Activated T-cell treated with anti-CD3 and anti-CD28 coated beads, Interleukin-2, amount 50 U/mL, for 24 hours (primary cell): Measurements from ENCODE around the gene VEZF1.
"Not testable (repeated sequence)": the region's sequence is repeated elsewhere in the genome, so short reads cannot be mapped to it uniquely, and the experiment has no call there.

Source experiments
- DNase-seq: peaks from one replicate; pipeline ENCODE4 v3.0.0-alpha.2; 2020
- H3K27ac Mint-ChIP-seq: 2 replicates; pipeline ENCODE4 v1.8.0; 2020; ENCODE audit warnings: mild to moderate bottlenecking, mixed read lengths
- H3K27me3 Mint-ChIP-seq: 2 replicates; pipeline ENCODE4 v1.8.0; 2020; ENCODE audit warnings: mixed read lengths
- H3K36me3 Mint-ChIP-seq: 2 replicates; pipeline ENCODE4 v1.8.0; 2020; ENCODE audit warnings: low read depth, mixed read lengths
- H3K4me1 Mint-ChIP-seq: 2 replicates; pipeline ENCODE4 v1.8.0; 2020; ENCODE audit warnings: low read depth, mixed read lengths
- H3K4me3 Mint-ChIP-seq: 2 replicates; pipeline ENCODE4 v1.8.0; 2020; ENCODE audit warnings: mild to moderate bottlenecking, moderate library complexity, mixed read lengths
- H3K9me3 Mint-ChIP-seq: 2 replicates; pipeline ENCODE4 v1.8.0; 2020; ENCODE audit warnings: mixed read lengths

Gene VEZF1

DNA sequence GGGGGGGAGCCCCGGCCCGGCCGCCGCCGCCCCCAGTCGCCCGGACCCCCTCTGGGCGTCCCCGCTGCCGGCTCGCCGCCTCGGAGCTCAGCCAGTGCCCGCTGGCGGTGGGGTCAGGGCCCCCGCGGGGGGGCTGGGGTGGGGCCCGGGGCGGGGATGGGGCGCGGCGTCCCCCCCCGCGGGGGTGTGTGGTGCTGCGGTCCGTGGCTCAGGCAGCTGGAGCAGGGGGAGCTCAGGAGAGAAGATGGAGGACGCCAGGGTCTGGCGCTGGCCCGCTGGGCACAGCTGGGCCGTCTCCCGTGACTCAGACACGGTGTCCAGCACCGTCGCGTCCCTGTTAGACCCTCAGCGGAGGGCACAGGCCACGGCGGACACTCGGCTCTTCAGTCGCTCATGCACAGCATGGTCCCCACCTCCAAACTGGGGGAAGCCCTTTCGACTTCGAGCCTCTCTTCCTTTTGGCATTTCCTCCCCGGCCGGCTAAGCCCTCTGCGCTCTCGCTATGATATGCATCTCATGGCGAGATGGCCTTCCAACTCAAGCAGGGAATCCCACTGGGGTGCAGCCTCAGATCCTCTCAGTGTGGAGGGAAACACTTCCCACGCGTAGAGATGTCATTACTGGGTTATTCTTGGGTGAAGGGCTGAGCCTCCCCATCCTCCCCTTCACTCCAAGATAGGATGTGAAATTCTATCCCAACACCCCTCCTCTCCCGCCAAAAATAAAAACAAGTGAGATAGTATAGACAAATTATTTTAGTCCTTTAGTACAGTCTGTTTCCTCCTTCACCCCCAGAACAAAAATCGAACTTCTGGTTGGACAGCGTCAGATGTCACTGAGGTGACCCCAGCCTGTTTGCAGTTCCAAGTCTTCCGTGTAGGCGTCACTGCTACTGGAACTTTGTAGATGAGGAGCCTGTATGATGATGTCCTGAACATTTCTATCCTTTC lies 522 bp upstream of the VEZF1 start:
- peak overlapping the region; percentile 85 for H3K4me3 Mint-ChIP-seq
- peaks cover 65% of the 10 kb centered on the region for H3K4me1 Mint-ChIP-seq
- no peaks in the 10 kb centered on the region for H3K27me3 Mint-ChIP-seq
- DNase-seq: no peak
- no peaks in the 10 kb centered on the region for H3K9me3 Mint-ChIP-seq
- H3K36me3 Mint-ChIP-seq: peaks cover 43% of the 10 kb centered on the region
- H3K27ac Mint-ChIP-seq: peak overlapping the region; percentile 95

DNA sequence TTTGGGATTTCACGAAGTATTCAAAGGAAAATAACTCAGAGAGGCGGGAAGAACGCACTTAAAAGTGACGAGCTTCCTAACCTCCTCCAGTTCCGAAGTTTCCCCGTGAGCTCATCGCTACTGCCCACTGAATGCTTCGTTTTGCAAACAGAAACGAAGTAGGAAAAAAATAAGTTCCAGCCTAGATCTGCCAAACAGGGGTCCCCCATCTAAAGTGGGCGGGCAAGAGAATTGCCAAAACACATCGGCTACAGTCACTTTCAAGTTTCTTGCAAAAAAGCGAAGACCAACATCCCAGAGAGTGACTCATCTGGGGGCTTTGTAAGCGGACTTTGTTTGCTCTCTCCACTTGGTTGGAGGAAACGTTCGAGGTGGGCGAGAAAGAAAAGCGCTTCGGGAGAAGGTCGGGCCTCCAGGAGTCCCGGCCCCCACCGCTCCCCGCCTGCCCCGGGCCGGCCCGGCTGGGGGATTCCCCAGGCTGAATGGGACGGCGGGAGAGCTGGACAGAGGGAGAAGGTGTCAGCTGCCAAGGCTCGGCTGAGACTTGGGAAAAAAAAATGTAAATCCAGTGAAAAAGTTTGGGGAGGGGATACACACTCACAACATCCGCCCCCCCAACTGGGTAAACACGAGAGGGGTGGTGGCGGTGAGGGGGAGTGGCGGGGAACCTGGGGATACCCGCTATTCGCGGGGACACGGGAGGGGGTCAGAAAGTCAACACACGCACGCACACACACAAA lies 1.0 kb downstream of the VEZF1 start:
- no peak for DNase-seq
- no peaks in the 10 kb centered on the region for H3K27me3 Mint-ChIP-seq
- H3K27ac Mint-ChIP-seq: peak overlapping the region; percentile 94
- peak overlapping the region; percentile 85 for H3K4me3 Mint-ChIP-seq
- peaks cover 73% of the 10 kb centered on the region for H3K4me1 Mint-ChIP-seq
- peaks cover 57% of the 10 kb centered on the region for H3K36me3 Mint-ChIP-seq
- H3K9me3 Mint-ChIP-seq: no peaks in the 10 kb centered on the region

DNA sequence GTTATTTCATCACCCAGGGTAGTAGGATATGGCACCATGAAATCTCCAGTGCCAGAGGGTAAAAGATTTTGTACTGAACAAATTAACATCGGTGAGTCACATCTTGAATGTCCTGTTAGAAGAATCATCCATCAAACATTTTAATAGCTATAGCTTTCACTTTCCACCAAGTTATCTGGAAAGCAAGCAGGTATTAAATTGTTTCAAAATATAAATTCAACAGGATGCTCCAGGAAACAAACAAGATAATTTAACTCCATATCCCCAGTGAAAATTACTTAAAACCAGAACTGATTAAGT lies 2.4 kb downstream of the VEZF1 start:
- H3K9me3 Mint-ChIP-seq: no peaks in the 10 kb centered on the region
- peaks cover 78% of the 10 kb centered on the region for H3K4me1 Mint-ChIP-seq
- H3K27ac Mint-ChIP-seq: no peak overlapping the region
- H3K27me3 Mint-ChIP-seq: no peaks in the 10 kb centered on the region
- peaks cover 69% of the 10 kb centered on the region for H3K36me3 Mint-ChIP-seq
- DNase-seq: no peak
- H3K4me3 Mint-ChIP-seq: peak overlapping the region; percentile 44

DNA sequence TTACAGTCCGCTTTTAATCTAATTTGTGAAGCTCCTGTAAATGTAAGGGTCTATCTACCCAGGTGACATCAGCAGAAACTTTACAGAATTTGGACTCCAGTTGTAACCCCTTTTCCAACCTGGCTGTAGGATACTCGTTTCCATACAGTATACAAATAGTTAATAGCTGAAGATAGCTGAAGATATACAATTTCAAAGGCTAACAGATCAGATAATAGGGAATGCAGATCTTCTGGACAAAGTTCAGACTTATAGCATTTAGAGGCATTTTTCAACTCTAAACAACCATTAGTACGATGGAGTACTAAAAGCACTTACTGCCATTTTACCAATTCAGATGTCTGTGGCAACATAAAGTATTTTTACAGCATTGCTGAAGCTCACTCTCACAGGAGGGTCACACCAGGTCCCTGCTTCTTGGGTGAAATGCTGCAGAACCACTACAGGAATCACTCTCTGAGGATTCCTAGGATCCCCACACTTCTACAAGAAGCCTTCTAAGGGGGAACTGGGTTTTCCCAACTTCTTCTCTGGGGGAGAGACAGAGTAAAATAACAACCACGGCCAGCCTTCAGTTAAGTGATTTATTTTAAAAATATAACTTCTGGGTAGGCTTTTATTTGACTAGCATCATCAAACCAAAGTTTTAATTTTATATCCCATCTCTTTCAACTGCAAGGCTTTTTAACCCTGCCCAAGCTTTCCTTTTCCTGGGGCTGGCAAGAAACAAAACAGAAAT lies 2.9 kb downstream of the VEZF1 start:
- H3K9me3 Mint-ChIP-seq: no peaks in the 10 kb centered on the region
- H3K27me3 Mint-ChIP-seq: no peaks in the 10 kb centered on the region
- H3K36me3 Mint-ChIP-seq: peaks cover 72% of the 10 kb centered on the region
- H3K4me3 Mint-ChIP-seq: peak overlapping the region; percentile 44
- peak overlapping the region; percentile 52 for H3K27ac Mint-ChIP-seq
- DNase-seq: no peak
- peaks cover 79% of the 10 kb centered on the region for H3K4me1 Mint-ChIP-seq

DNA sequence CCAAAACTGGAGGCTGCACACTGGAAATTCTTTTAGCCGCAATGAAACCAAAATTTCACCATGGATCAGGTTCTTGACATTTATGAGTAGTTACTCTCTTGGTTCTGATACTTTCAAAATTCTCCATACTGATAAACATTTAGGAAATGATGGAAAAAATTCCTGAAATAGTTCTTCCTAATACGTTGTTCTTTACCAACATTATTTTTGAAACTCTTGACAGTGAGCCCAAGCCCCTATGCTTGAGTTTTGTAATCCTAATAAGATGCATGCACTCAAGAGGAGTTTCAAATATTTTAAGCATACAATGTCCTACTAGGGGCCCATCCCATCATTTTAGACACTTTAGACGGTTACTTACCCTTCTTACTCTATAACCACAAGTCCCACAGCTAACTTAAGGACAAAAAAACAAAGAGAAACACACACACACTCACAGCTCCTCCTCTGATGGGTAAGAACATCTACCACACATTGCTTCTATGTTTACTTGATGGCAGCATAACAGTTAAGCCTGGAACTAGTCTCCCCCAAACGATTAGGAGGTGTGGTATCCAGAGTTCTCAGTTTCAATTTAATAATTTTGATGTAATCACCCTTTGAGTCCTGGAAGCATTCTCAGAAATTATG lies 3.7 kb downstream of the VEZF1 start:
- peaks cover 74% of the 10 kb centered on the region for H3K4me1 Mint-ChIP-seq
- peaks cover 78% of the 10 kb centered on the region for H3K36me3 Mint-ChIP-seq
- H3K4me3 Mint-ChIP-seq: no peak overlapping the region
- no peaks in the 10 kb centered on the region for H3K27me3 Mint-ChIP-seq
- H3K9me3 Mint-ChIP-seq: no peaks in the 10 kb centered on the region
- H3K27ac Mint-ChIP-seq: peak overlapping the region; percentile 74
- DNase-seq: no peak

DNA sequence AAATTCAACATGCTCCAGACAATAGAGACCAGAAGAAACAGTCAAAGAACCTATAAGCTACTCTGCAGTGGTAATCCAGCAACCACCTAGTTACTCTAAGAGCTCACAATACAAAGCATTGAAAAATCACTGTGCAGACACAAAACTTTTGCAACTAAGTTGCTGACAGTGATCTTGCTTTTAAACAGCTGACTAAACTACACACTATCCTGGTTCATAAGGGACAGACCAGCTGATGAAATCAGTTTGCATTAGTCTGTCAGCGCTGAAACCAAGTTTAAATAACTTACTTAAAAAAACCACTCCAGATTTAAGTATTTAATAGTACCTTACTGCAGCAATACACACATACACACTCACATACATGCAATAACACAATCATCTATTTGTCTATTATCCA lies 4.6 kb downstream of the VEZF1 start:
- DNase-seq: no peak
- Mint-ChIP-seq H3K4me3 (no peak overlapping the region), H3K27me3 (no peaks in the 10 kb centered on the region), H3K36me3 (peaks cover 78% of the 10 kb centered on the region), H3K9me3 (no peaks in the 10 kb centered on the region), H3K27ac (no peak overlapping the region), H3K4me1 (peaks cover 68% of the 10 kb centered on the region)

DNA sequence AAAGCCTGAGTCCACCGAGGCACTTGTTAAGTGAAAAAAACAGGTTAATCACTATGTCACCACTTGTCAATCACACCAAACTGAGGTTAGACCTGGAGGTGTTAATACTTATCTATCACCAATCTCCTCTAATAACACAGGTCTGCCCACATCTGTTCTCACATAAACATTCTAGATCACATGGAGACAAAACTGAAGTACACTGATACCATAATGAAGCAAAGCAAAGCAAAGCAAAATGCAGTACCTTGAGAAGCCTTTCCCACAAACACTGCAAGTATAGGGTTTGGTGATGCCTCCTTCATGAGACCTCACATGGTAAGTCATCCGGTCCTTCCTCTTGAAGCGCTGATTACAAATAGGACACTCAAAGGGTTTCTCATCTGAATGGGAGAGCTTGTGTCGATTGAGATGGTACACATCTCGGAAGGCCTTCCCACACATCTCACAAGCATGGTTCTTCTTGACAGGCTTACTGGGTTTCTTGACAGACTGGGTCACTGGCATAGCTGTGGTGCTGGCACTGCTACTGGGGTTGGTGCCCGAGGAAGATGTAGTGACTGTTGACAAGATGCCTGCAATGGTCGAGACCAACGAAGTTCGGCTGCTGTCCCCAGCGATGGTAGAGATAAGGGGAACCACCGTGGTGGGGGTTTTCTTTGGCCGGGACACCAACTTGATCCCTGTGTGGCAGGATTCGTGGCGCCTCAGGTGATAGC lies 5.4 kb downstream of the VEZF1 start:
- Mint-ChIP-seq H3K36me3 (peaks cover 84% of the 10 kb centered on the region), H3K4me1 (peaks cover 67% of the 10 kb centered on the region), H3K4me3 (no peak overlapping the region), H3K9me3 (no peaks in the 10 kb centered on the region), H3K27ac (peak overlapping the region; percentile 4), H3K27me3 (no peaks in the 10 kb centered on the region)
- DNase-seq: no peak

DNA sequence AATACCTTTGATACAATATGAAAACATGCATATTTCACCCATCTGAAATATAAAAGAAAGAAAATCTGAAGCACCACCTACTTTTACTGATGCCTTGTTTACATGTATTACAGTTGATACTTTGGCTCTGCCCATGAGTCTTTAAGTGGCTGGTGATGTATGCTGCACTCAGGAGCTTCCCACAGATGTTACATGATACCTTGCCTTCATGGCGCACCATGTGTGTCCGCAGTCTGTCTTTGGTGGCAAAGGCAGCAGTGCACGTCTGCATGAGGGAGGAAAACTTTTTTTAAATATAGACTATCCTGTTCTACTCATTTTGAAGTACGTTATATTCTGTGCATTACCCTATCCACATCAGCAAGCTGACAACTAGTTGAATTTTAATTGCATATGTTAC lies 7.5 kb downstream of the VEZF1 start:
- Mint-ChIP-seq H3K4me1 (peaks cover 54% of the 10 kb centered on the region), H3K27me3 (no peaks in the 10 kb centered on the region), H3K9me3 (no peaks in the 10 kb centered on the region), H3K27ac (no peak overlapping the region), H3K36me3 (peaks cover 96% of the 10 kb centered on the region), H3K4me3 (no peak overlapping the region)
- no peak for DNase-seq

DNA sequence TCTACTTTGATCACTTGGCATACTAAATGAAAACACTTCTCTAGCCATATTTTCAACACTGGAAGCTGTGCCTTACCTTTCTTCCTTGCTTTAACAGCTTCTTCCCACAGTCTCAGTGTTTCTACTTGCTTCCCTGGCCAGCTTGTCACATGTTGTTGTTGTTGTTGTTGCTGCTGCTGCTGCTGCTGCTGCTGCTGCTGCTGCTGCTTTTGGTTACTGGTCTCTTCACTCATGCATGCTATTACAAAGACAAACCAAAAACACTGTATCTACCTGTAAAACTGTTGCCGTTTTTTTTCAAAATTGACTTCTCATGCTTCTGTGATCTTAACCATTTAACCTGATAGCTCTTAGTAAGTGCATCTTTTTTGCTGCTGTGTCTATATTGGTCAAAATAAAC lies 9.0 kb downstream of the VEZF1 start:
- DNase-seq: no peak
- H3K4me1 Mint-ChIP-seq: peaks cover 39% of the 10 kb centered on the region
- H3K36me3 Mint-ChIP-seq: peaks cover 96% of the 10 kb centered on the region
- H3K27ac Mint-ChIP-seq: peak overlapping the region; percentile 4
- no peaks in the 10 kb centered on the region for H3K9me3 Mint-ChIP-seq
- H3K27me3 Mint-ChIP-seq: no peaks in the 10 kb centered on the region
- H3K4me3 Mint-ChIP-seq: no peak overlapping the region

DNA sequence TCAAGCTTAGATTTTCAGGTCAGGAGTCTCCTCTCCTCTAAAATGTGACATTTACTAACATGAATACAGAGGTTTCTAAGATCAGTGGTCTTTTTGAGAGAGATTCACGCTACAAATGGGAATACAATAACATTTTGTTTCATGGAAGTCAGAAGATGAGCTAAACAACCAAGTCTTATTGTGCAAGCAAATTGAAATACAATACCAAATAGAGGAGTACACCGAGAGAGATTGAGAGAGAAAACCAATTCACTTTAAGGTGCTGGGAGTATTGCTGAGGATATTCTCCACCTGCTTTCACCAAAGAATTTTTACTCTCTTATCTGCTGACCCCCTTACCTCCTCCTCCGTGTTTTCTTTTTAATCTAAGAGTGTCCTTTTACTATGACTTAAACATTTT lies 11.5 kb downstream of the VEZF1 start:
- Mint-ChIP-seq H3K4me3 (no peak overlapping the region), H3K36me3 (peaks cover 88% of the 10 kb centered on the region), H3K9me3 (no peaks in the 10 kb centered on the region), H3K27ac (no peak overlapping the region), H3K4me1 (peaks cover 15% of the 10 kb centered on the region), H3K27me3 (no peaks in the 10 kb centered on the region)
- no peak for DNase-seq

DNA sequence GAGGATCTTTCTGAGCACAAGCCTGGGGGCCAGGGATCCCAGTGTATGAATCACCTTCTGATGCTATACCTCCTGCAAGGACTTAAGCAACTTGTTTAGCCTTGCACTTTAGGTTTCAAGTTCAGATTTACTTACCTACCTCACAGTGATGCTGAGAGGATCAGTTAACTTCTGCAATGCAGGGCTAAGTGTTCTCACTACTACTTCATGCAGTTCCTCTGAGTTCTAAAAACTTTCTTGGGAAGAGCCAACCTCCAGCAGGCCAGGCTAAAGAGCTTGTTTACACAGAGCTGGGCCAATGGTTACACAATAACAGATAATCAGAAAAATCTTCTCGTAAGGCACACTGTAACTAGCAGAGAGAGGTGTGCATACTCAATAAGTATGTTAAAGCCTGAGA lies 13.0 kb downstream of the VEZF1 start:
- no peaks in the 10 kb centered on the region for H3K27me3 Mint-ChIP-seq
- H3K27ac Mint-ChIP-seq: no peak overlapping the region
- no peak overlapping the region for H3K4me3 Mint-ChIP-seq
- H3K36me3 Mint-ChIP-seq: peaks cover 73% of the 10 kb centered on the region
- no peaks in the 10 kb centered on the region for H3K9me3 Mint-ChIP-seq
- peaks cover 3% of the 10 kb centered on the region for H3K4me1 Mint-ChIP-seq
- no peak for DNase-seq

DNA sequence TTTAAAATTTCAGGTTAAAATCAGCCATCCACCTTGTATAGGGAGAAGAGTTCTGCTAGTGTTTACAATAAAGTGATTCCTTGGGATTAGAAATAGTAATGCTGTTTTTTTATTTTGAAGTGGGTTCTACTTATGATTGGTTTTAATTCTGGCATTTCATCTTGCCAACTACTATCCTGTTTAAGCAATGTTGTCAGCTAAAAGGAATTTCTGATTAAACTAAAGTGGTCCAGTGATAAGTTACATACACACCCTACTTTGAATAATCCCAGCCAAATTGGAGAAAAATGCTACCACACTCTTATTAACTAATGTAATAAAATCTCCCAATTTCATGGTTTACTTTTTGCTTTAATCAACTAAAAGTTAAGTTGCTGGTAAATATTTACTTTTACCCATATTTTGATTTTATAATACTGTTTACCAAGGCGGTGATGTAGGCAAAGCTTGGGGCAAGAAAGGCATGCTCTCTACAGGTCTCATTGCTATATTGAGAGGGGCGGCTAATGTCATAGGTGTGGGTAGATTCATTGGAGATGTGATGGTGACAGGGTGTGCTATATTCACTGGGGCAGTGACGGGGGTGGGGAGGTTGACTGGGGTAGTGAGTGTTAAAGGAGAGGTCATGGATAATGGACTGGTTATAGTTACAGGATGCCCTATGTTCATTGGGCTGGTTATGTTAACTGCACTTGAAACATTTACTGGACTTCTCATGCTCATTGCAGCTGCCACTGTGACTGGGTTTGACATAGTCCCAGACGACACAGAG lies 13.8 kb downstream of the VEZF1 start:
- H3K4me1 Mint-ChIP-seq, H3K27me3 Mint-ChIP-seq, H3K9me3 Mint-ChIP-seq, H3K4me3 Mint-ChIP-seq, H3K27ac Mint-ChIP-seq, DNase-seq: not testable (repeated sequence)
- peaks cover 65% of the 10 kb centered on the region for H3K36me3 Mint-ChIP-seq

DNA sequence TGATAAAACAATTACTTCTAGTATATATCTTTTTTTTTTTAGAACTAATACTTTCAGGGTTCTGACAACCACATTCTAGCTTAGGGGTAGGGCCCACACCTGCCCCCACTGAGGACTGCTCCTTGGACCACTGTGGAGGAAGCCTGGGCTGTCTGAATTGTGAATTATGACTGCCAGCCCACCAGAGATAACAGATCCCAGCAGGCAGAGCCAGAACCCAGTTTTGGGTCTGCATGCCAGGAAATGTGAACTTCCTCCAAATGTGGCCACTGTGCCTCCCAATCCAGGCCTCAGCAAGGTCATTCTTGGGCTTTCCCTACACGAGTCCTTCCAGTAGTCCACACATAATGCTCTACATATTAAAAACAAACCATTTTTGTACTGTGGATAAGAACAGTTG lies 15.9 kb downstream of the VEZF1 start:
- Mint-ChIP-seq H3K36me3 (peaks cover 46% of the 10 kb centered on the region), H3K9me3 (no peaks in the 10 kb centered on the region), H3K27ac (no peak overlapping the region), H3K27me3 (no peaks in the 10 kb centered on the region), H3K4me1 (no peaks in the 10 kb centered on the region), H3K4me3 (no peak overlapping the region)
- no peak for DNase-seq
